Type B pancreatic cell (in vitro differentiated cells): ENCODE data around the gene MRTFA. TPM values are rescaled to one million over a fixed set of nuclear protein-coding genes. Genes with fewer than 3 reads are reported as not detected.
A peak's percentile ranks its signal among the peaks of the same experiment; 100 is the strongest.

Experiments used
- DNase-seq: peaks from one replicate; pipeline ENCODE4 v3.0.0; 2021; ENCODE audit warnings: mixed read lengths; ENCODE audit not compliant: unreplicated experiment; ENCODE audit errors: extremely low spot score
- H3K27ac Mint-ChIP-seq: 2 replicates; pipeline ENCODE4 v1.8.0; 2021; ENCODE audit warnings: mild to moderate bottlenecking, mixed read lengths
- H3K27me3 Mint-ChIP-seq: 2 replicates; pipeline ENCODE4 v1.8.0; 2021; ENCODE audit warnings: mixed read lengths
- H3K36me3 Mint-ChIP-seq: 2 replicates; pipeline ENCODE4 v1.8.0; 2021; ENCODE audit warnings: mixed read lengths
- H3K4me1 Mint-ChIP-seq: one replicate; pipeline ENCODE4 v1.8.0; 2021; ENCODE audit warnings: mixed read lengths; ENCODE audit not compliant: unreplicated experiment
- H3K4me3 Mint-ChIP-seq: 2 replicates; pipeline ENCODE4 v1.8.0; 2021; ENCODE audit warnings: mild to moderate bottlenecking, mixed read lengths
- H3K9me3 Mint-ChIP-seq: 2 replicates; pipeline ENCODE4 v1.8.0; 2021; ENCODE audit warnings: mixed read lengths
- total RNA-seq: library from RNA; stranded (reverse); gene quantifications from 2 replicates; pipeline ENCODE4 v1.2.1, GENCODE V29; 2021; ENCODE audit warnings: low replicate concordance
- TF ChIP-seq, protein P1 (sequence below): fragments of 200-600 bp; sonication (generic); conservative IDR thresholded peaks from 2 replicates; pipeline ENCODE4 v1.5.0; 2021; ENCODE audit warnings: antibody characterized with exemption, mild to moderate bottlenecking

Gene MRTFA
- total RNA-seq, 1 donor from 2014 or later: 49.8 TPM

DNA sequence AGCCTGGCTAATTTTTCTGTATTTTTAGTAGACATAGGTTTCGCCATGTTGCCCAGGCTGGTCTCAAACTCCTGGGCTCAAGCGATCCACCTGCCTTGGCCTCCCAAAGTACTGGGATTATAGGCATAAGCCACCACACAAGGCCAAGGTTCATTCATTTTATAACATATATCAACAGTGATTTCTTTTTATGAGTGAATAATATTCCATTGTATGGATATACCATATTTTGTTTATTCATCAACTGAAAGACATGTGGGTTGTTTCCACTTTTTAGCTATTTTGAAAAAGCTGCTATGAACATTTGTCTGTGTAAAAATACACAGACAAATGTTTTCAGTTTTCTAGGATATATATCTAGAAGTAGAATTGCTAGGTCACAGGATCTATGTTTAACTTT, 116.0 kb downstream of the MRTFA start:
- TF ChIP-seq, protein P1, sequence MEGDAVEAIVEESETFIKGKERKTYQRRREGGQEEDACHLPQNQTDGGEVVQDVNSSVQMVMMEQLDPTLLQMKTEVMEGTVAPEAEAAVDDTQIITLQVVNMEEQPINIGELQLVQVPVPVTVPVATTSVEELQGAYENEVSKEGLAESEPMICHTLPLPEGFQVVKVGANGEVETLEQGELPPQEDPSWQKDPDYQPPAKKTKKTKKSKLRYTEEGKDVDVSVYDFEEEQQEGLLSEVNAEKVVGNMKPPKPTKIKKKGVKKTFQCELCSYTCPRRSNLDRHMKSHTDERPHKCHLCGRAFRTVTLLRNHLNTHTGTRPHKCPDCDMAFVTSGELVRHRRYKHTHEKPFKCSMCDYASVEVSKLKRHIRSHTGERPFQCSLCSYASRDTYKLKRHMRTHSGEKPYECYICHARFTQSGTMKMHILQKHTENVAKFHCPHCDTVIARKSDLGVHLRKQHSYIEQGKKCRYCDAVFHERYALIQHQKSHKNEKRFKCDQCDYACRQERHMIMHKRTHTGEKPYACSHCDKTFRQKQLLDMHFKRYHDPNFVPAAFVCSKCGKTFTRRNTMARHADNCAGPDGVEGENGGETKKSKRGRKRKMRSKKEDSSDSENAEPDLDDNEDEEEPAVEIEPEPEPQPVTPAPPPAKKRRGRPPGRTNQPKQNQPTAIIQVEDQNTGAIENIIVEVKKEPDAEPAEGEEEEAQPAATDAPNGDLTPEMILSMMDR: no peak
- H3K4me3 Mint-ChIP-seq: no peak overlapping the region
- H3K36me3 Mint-ChIP-seq: peaks cover 25% of the 10 kb centered on the region
- no peak overlapping the region for H3K27ac Mint-ChIP-seq
- no peaks in the 10 kb centered on the region for H3K9me3 Mint-ChIP-seq
- no peaks in the 10 kb centered on the region for H3K27me3 Mint-ChIP-seq
- H3K4me1 Mint-ChIP-seq: peaks cover 7% of the 10 kb centered on the region
- DNase-seq: no peak

DNA sequence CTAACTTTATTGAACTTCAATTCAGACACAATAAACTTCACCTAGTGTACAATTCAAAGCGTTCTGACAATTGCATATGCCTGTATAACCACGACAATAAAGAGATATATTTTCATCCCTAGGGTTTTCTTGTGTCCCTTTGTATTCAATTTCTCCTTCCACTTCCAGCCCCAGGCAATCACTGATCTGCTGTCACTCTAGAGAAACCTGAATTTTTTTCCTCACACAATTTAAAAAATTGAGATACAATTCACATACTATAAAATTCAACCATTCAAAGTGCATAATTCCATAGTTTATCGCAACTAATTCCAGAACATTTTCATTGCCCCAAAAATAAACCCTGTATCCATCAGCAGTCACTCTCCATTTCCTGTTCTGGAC, 116.6 kb downstream of the MRTFA start:
- H3K36me3 Mint-ChIP-seq: peaks cover 26% of the 10 kb centered on the region
- no peaks in the 10 kb centered on the region for H3K27me3 Mint-ChIP-seq
- H3K9me3 Mint-ChIP-seq: no peaks in the 10 kb centered on the region
- peak overlapping the region; percentile 62 for H3K27ac Mint-ChIP-seq
- peaks cover 7% of the 10 kb centered on the region for H3K4me1 Mint-ChIP-seq
- TF ChIP-seq, protein P1: no peak
- no peak overlapping the region for H3K4me3 Mint-ChIP-seq
- DNase-seq: no peak

DNA sequence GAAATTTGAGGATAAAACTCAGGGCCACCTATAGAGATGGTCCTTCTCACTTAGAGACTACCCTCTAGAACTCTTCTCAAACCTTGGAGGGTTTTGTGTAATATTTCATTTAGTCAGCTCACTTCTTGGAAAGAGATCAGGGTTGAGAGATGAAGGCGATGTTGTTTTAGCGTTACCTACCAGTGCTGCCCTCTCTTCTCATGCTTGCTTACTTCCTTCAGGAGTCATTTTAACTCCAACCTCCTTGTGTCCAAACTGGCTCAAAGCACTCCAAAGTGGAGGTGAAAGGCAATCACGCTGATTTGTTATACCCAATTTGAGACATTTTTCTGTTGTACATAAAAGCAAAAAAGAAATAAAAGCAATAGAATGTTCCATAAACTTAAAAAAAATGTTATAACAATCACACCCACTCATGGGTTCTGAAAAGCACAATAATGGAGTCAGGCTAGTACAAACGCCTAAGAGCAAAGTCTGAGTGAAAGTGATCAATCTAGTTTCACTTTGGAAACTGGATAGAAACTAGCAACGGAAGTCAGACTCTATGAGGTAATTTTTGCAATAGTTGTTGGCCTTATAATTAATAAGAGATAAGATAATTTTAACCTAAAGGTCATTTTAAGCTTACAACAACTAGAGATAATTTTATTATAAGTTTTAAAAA, 117.1 kb downstream of the MRTFA start:
- Mint-ChIP-seq H3K27ac (peak overlapping the region; percentile 86), H3K4me1 (peaks cover 7% of the 10 kb centered on the region)
- TF ChIP-seq, protein P1: no peak

DNA sequence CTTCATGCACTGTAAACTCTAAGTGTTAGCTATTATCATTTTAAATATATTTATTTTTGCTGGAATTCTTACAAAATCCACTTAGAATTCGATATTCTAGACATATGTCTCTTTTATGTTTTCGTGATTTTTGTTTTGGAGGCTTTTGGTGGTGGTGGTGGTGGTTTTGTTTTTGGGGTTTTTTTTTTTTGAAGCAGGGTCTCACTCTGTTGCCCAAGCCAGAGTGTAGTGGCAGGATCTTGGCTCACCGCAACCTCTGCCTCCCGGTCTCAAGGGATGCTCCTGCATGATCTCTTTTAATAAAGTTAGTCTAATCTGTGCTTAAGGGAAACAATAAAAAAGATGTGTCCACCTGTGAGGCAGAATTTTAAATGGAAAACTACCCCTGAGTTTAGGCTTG, 117.7 kb downstream of the MRTFA start:
- H3K4me1 Mint-ChIP-seq: peaks cover 7% of the 10 kb centered on the region
- H3K27me3 Mint-ChIP-seq: no peaks in the 10 kb centered on the region
- peaks cover 26% of the 10 kb centered on the region for H3K36me3 Mint-ChIP-seq
- peak overlapping the region; percentile 86 for H3K27ac Mint-ChIP-seq
- no peaks in the 10 kb centered on the region for H3K9me3 Mint-ChIP-seq
- no peak overlapping the region for H3K4me3 Mint-ChIP-seq
- no peak for DNase-seq
- TF ChIP-seq, protein P1: no peak

More for the DNA sequence above, 117.1 kb downstream of the MRTFA start:
- Mint-ChIP-seq H3K9me3 (no peaks in the 10 kb centered on the region), H3K27me3 (no peaks in the 10 kb centered on the region), H3K36me3 (peaks cover 26% of the 10 kb centered on the region), H3K4me3 (no peak overlapping the region)
- DNase-seq: no peak

DNA sequence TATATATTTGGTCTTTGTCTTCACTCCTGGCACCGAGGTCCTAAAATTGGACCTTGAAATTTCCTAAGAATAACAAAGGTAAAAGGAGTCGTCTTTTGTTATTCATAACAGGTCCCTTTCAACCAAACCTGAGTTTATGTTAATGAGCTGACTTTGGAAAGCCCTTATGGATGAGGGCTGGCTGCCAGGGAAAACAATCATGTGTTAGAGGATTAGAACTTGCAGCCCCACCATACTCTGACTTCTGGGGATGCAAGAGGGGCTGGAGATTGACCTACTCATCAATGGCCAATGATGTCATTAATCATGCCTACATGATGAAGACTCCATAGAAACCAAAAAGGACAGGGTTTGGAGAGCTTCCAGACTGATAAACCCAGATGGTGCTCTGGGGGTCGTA, 118.9 kb downstream of the MRTFA start:
- no peaks in the 10 kb centered on the region for H3K27me3 Mint-ChIP-seq
- TF ChIP-seq, protein P1: no peak
- H3K4me1 Mint-ChIP-seq: peaks cover 7% of the 10 kb centered on the region
- H3K4me3 Mint-ChIP-seq: no peak overlapping the region
- H3K27ac Mint-ChIP-seq: no peak overlapping the region
- H3K36me3 Mint-ChIP-seq: peaks cover 22% of the 10 kb centered on the region
- H3K9me3 Mint-ChIP-seq: no peaks in the 10 kb centered on the region
- DNase-seq: no peak
